Measurements from ENCODE around the gene AHNAK2.

DNA sequence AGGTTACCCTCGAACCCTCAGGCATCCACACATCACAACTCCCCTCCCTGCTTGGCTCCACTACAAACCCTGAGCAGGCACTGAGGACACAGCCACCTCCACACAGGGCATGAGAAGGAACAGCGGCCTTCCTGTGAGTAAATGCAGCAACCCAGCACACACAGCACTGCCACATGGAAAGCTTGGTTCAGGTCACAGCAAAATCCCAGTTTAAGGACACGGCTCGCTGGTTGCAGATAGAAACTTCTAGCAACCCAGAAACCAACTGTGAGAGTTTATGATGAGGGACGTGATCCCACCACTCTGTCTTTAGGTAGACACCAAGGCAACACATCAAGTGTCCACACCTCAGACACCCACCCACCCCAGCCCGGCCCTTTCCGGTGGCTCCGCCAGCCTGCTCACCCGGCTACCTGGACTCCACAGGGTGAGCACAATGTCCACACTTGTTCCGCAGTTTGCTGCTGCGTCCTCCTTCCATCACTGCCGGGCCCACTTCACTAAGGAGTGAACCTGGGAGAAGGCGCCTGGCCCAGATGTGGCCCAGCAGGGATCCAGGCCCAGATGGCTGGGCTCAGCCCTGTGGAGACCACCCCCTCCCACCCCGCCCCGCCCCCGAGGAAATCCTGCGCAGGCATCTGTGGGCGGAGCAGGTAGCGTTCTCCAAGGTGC, 29.6 kb upstream of the AHNAK2 start:
- TF ChIP-seq, protein P1, sequence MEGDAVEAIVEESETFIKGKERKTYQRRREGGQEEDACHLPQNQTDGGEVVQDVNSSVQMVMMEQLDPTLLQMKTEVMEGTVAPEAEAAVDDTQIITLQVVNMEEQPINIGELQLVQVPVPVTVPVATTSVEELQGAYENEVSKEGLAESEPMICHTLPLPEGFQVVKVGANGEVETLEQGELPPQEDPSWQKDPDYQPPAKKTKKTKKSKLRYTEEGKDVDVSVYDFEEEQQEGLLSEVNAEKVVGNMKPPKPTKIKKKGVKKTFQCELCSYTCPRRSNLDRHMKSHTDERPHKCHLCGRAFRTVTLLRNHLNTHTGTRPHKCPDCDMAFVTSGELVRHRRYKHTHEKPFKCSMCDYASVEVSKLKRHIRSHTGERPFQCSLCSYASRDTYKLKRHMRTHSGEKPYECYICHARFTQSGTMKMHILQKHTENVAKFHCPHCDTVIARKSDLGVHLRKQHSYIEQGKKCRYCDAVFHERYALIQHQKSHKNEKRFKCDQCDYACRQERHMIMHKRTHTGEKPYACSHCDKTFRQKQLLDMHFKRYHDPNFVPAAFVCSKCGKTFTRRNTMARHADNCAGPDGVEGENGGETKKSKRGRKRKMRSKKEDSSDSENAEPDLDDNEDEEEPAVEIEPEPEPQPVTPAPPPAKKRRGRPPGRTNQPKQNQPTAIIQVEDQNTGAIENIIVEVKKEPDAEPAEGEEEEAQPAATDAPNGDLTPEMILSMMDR (conservative IDR thresholded peaks at IDR 0.05 in 1 of 2, IDR thresholded peaks at IDR 0.05 in 1 of 2; ENCODE audit: extremely low read depth in 1 of 2, insufficient read depth in 1 of 2, low read depth in 1 of 2, low read length in 2 of 2) = no peak
- no peak for TF ChIP-seq EZH2 (IDR thresholded peaks at IDR 0.05; ENCODE audit: borderline replicate concordance, low read length)
